HEK293 (cell line): ENCODE data around the gene PYCARD.

Source experiments
- FEZF1 ChIP-seq: fragments of 450-650 bp; formaldehyde crosslinking; IDR thresholded peaks from 2 replicates; pipeline ENCODE4 v1.5.1; 2016; ENCODE audit warnings: missing biosample characterization, missing genetic modification characterization
- HIC1 ChIP-seq: fragments of 450-650 bp; formaldehyde crosslinking; IDR thresholded peaks from 2 replicates; pipeline ENCODE4 v1.5.1; 2016; ENCODE audit warnings: missing biosample characterization, missing genetic modification characterization
- HOXC10 ChIP-seq: sonication (generic); formaldehyde crosslinking; IDR thresholded peaks from 2 replicates; pipeline ENCODE4 v1.8.1; 2023; ENCODE audit warnings: mild to moderate bottlenecking, missing genetic modification reagents
- OSR2 ChIP-seq: fragments of 450-650 bp; formaldehyde crosslinking; IDR thresholded peaks from 2 replicates; pipeline ENCODE4 v1.5.1; 2016; ENCODE audit warnings: missing biosample characterization, missing genetic modification characterization
- PATZ1 ChIP-seq: fragments of 450-650 bp; formaldehyde crosslinking; IDR thresholded peaks from 2 replicates; pipeline ENCODE4 v1.5.1; 2016; ENCODE audit warnings: missing biosample characterization, missing genetic modification characterization
- RBAK ChIP-seq: fragments of 450-650 bp; formaldehyde crosslinking; IDR thresholded peaks from 2 replicates; pipeline ENCODE4 v1.5.1; 2016; ENCODE audit warnings: missing biosample characterization, missing genetic modification characterization
- ZBTB21 ChIP-seq: fragments of 450-650 bp; formaldehyde crosslinking; IDR thresholded peaks from 2 replicates; pipeline ENCODE4 v1.5.1; 2017; ENCODE audit warnings: missing biosample characterization, missing genetic modification characterization
- ZBTB6 ChIP-seq: fragments of 450-650 bp; formaldehyde crosslinking; IDR thresholded peaks from 2 replicates; pipeline ENCODE4 v1.5.1; 2017; ENCODE audit warnings: missing biosample characterization, missing genetic modification characterization
- ZNF121 ChIP-seq: fragments of 450-650 bp; formaldehyde crosslinking; IDR thresholded peaks from 2 replicates; pipeline ENCODE4 v1.5.1; 2016; ENCODE audit warnings: missing biosample characterization, missing genetic modification characterization
- ZNF19 ChIP-seq: fragments of 450-650 bp; formaldehyde crosslinking; IDR thresholded peaks from 2 replicates; pipeline ENCODE4; 2016; ENCODE audit warnings: missing biosample characterization, missing genetic modification characterization, low read depth
- ZNF248 ChIP-seq: fragments of 450-650 bp; formaldehyde crosslinking; IDR thresholded peaks from 2 replicates; pipeline ENCODE4 v1.5.1; 2017; ENCODE audit warnings: missing biosample characterization, missing genetic modification characterization
- ZNF311 ChIP-seq: fragments of 450-650 bp; formaldehyde crosslinking; IDR thresholded peaks from 2 replicates; pipeline ENCODE4 v1.5.1; 2017; ENCODE audit warnings: missing biosample characterization, missing genetic modification characterization, borderline replicate concordance
- ZNF324 ChIP-seq: fragments of 450-650 bp; formaldehyde crosslinking; IDR thresholded peaks from 2 replicates; pipeline ENCODE4 v1.5.1; 2016; ENCODE audit warnings: missing biosample characterization, missing genetic modification characterization
- ZNF354C ChIP-seq: fragments of 450-650 bp; formaldehyde crosslinking; IDR thresholded peaks from 2 replicates; pipeline ENCODE4 v1.5.1; 2016; ENCODE audit warnings: missing biosample characterization, missing genetic modification characterization, low read depth, borderline replicate concordance
- ZNF362 ChIP-seq: fragments of 450-650 bp; formaldehyde crosslinking; IDR thresholded peaks from 2 replicates; pipeline ENCODE4 v1.5.1; 2016; ENCODE audit warnings: missing biosample characterization, missing genetic modification characterization
- ZNF501 ChIP-seq: fragments of 450-650 bp; formaldehyde crosslinking; IDR thresholded peaks from 2 replicates; pipeline ENCODE4 v1.5.1; 2016; ENCODE audit warnings: missing biosample characterization, missing genetic modification characterization
- ZNF510 ChIP-seq: fragments of 450-650 bp; formaldehyde crosslinking; IDR thresholded peaks from 2 replicates; pipeline ENCODE4 v1.5.1; 2018; ENCODE audit warnings: mild to moderate bottlenecking, missing genetic modification characterization, missing biosample characterization; ENCODE audit not compliant: insufficient replicate concordance
- ZNF518A ChIP-seq: fragments of 450-650 bp; formaldehyde crosslinking; conservative IDR thresholded peaks from 2 replicates; pipeline ENCODE4 v1.5.1; 2016; ENCODE audit warnings: low read depth, missing biosample characterization, missing genetic modification characterization
- ZNF521 ChIP-seq: fragments of 450-650 bp; formaldehyde crosslinking; IDR thresholded peaks from 2 replicates; pipeline ENCODE4 v1.5.1; 2017; ENCODE audit warnings: missing biosample characterization, mild to moderate bottlenecking, missing genetic modification characterization
- ZNF561 ChIP-seq: fragments of 450-650 bp; IDR thresholded peaks from 2 replicates; pipeline ENCODE4 v1.5.1; 2018; ENCODE audit warnings: missing biosample characterization, missing genetic modification characterization, borderline replicate concordance
- ZNF585B ChIP-seq: fragments of 450-650 bp; formaldehyde crosslinking; IDR thresholded peaks from 2 replicates; pipeline ENCODE4 v1.5.1; 2016; ENCODE audit warnings: missing biosample characterization, missing genetic modification characterization
- ZNF596 ChIP-seq: fragments of 450-650 bp; IDR thresholded peaks from 2 replicates; pipeline ENCODE4 v1.5.0; 2018; ENCODE audit warnings: missing biosample characterization, mild to moderate bottlenecking, missing genetic modification characterization, moderate library complexity
- ZNF664 ChIP-seq: fragments of 450-650 bp; formaldehyde crosslinking; IDR thresholded peaks from 2 replicates; pipeline ENCODE4 v1.5.1; 2016; ENCODE audit warnings: missing biosample characterization, missing genetic modification characterization
- ZNF707 ChIP-seq: fragments of 450-650 bp; formaldehyde crosslinking; IDR thresholded peaks from 2 replicates; pipeline ENCODE4 v1.5.1; 2016; ENCODE audit warnings: missing biosample characterization, missing genetic modification characterization
- ZSCAN18 ChIP-seq: fragments of 450-650 bp; formaldehyde crosslinking; IDR thresholded peaks from 2 replicates; pipeline ENCODE4 v1.5.1; 2016; ENCODE audit warnings: missing biosample characterization, missing genetic modification characterization
- ZSCAN30 ChIP-seq: fragments of 450-650 bp; IDR thresholded peaks from 2 replicates; pipeline ENCODE4 v1.5.1; 2018; ENCODE audit warnings: missing biosample characterization, mild to moderate bottlenecking, missing genetic modification characterization, moderate library complexity

Gene PYCARD

GRCh38 chr16:31215287-31216162 is 13.0 kb upstream of the PYCARD start (continued):
- TF ChIP-seq ZBTB6 (tag by site-specific recombination) (no peak), ZNF501 (tag by site-specific recombination) (peak; percentile 57; the same call in 1 of the 2 replicates), ZNF362 (tag by site-specific recombination) (no peak), ZNF518A (no peak), ZNF121 (no peak), ZNF585B (tag by site-specific recombination) (no peak), ZNF664 (tag by site-specific recombination) (no peak), OSR2 (no peak; the same call in 1 of the 2 replicates), ZNF354C (tag by site-specific recombination) (no peak), ZNF707 (no peak), ZNF596 (tag by site-specific recombination) (no peak), HOXC10 (CRISPR knock-in tag) (no peak), ZNF510 (no peak), ZBTB21 (tag by site-specific recombination) (no peak), ZNF311 (no peak), ZSCAN30 (tag by site-specific recombination) (peak; percentile 9; the same call in 1 of the 2 replicates), ZNF248 (tag by site-specific recombination) (no peak), ZNF19 (tag by site-specific recombination) (no peak), RBAK (no peak), HIC1 (tag by site-specific recombination) (no peak), ZSCAN18 (no peak), ZNF521 (tag by site-specific recombination) (no peak), PATZ1 (tag by site-specific recombination) (peak; percentile 89), ZNF324 (0 out of 2 replicates have a peak, but pooled peaks have one; percentile 25), ZNF561 (tag by site-specific recombination) (no peak; the same call in 1 of the 2 replicates), FEZF1 (tag by site-specific recombination) (no peak)
